NCI-H1694 (cell line): ENCODE measurements around the gene ZMYND19.
"Not testable (repeated sequence)": the region's sequence is repeated elsewhere in the genome, so short reads cannot be mapped to it uniquely, and the experiment has no call there.

Source experiments
- DNase-seq: peaks from one replicate; lab custom pipeline; 2025; lab: John Stamatoyannopoulos, UW

ZMYND19 gene

DNA sequence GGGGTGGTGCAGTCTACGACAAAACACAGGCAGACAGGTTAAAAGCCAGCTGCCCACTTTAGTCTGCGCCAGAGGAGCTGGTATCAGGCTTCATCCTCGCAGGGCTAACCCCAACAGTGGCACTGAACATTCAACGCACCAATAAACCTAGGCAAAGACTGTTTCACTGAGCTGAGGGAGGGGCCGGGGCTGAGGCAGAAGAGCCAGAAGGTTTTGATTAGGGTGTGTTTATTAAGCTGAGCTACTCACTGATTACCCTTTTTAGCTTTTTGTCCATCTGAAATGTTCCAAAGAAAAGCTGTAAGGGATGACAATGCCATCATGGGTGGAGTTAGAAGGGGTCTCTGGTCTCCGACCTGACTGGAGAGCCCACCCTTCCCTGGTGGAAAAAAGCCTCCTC lies 1.4 kb downstream of the ZMYND19 start:
- no peak for DNase-seq

DNA sequence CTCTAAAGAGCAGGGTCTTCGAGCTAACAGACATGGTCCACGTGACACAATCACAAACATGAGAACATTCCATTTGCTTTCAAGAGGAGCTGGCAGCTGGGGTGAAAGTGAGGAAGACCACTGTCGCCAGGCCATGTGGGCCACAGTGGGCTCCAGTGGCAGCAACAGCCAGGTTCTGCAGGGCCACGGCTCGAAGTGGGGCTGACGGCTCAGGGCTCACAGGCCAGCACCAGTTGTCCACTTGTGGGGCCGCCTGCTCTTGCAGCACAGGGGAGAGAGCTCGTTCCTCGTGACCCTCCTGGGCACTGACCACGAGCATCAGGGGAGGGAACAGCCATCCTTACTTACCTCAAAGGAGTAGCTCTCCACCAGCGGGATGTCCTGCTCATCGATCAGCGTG lies 2.0 kb downstream of the ZMYND19 start:
- DNase-seq: no peak

DNA sequence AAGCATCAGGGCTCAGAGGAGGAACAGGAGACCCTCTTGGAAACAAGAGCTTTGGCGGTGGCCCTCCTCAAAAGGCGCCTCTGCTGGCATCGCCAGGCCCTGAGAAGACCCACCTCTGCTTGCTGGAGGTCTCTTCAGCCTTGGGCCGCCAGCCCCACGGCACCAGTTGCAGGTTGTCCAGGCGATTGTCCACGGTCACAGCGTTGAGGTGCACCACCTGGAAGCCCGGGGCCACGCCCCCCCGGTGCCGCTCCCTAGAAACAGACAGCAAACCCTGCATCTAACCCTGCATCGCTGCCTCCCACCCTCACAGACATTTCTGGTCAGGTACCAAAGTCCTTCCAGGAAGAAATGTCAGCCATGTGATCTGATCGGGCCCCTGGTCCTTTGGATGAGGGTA lies 3.5 kb downstream of the ZMYND19 start:
- no peak for DNase-seq

DNA sequence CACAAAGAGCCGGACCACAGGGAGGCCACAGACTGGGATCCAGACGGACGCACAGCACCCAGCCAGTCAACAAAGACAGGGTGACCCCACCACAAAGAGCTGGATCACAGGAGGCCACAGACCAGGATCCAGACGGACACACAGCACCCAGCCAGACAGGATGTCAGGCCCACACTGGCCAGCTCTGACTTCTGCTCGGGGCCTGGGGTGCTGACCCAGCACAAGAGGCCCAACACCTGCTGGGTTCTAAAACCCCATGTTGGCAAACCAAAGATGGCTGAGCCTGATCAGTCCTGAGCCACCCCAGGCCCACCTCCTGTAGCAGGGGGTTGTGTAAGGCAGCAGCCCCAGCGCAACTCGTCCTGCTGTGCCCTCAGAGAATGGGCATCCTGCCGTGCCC lies 6.4 kb downstream of the ZMYND19 start:
- DNase-seq: no peak

DNA sequence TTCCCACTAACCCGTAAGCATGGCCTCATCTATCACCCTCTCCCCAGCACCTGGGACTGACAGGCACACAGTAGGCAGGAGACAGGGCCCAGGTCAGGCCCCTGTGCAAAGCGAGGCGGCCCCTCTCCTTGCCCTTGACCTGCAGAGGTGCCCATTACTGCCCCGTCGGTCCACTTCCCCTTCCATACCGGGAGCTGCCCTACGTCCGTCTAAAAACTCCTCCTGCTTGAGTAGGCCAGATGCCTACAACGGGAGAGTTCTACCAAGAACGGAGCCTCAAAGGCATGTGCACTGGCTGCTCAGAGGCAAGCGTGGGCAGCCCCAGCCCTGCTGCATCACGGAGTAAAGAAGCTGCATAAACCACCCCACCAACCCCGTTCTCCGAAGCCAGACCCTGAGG lies 7.0 kb downstream of the ZMYND19 start:
- no peak for DNase-seq

DNA sequence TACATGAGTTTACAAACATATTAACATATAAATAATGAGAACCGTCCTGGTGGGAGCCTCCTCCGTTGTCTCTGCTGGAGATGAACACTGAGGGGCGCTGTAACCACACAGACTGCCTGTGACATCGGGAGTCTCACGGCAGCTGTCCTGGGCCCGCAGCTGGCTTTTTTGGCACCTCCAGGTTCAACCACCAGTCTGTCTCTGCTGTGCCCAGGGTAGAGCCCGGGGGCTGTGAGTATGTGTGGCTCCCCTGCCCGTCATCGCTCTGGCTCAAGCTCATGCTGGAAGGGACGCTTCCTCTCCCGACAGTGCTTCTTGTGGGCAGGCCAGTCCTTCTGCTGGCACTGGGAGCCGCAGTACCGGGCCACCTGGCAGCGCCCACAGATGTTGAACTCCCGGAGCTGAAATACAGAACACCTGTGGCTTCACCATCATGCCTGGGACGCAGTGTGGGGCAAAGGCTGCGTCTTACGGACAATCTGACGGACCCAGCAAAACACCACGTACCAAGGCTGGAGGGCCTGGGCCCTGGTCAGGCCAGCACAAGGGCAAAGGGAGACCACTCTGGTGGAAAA lies 7.9 kb downstream of the ZMYND19 start:
- peak; percentile 35 for DNase-seq

DNA sequence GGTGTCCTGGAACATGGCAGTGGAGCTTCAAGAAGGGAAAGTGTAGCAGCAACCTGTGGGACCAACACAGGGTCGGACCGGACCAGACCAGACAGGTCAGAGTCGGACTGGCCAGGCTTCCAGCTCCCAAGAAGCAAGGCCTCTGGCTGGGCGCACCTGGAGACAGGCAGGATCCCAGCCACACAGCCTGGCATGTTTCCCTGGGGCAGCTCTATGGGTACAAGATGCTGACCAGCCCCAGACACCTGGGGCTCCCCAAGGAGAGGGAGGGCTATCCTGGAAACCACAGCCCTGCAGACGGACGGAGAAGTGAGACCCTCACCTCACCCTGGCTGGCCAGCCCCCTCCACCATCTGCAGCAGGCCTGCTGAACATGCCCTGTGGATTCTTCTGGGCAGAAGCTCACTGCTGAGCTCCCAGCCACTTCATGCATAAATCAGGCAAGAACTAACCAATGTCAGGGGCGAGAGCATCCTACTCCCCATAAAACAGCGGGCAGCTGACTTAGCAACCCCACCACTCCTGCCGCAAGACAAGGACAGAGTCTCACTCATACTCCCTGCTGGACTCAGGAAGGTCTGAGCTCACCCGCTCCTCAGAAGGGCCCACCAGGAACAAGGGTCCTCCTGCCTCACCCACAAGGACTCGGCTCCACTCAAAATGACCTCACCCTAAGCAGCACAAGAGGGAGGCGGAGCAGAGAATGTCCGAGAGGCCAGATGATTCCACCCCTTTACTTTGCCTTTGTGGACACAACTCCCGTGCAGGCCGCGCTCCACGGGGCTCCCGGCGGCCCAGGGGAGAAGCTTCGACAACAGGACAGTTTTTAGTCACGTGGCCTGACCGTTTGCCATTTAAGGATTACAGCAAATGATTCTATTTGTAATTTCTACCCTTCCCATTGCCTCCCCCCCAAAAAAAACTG lies 8.7 kb downstream of the ZMYND19 start:
- no peak for DNase-seq

DNA sequence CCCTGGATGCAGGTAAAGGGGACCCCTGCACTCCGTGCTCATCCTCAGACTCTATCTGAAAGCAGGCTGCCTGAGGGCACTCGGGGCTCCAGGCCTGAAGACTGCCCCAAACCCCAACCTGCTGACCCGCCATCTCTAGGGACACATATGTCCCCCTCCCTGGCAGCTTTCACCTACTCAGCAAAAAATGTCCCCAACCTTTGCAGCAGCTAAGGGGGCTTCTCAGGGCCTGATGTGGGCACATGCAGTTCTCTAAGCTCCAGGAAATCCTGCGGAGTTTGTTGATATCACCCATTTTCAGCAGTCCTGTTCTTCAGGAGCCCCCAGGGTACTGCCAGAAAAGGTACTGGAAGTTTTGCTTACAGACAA lies 9.4 kb downstream of the ZMYND19 start:
- DNase-seq: no peak

DNA sequence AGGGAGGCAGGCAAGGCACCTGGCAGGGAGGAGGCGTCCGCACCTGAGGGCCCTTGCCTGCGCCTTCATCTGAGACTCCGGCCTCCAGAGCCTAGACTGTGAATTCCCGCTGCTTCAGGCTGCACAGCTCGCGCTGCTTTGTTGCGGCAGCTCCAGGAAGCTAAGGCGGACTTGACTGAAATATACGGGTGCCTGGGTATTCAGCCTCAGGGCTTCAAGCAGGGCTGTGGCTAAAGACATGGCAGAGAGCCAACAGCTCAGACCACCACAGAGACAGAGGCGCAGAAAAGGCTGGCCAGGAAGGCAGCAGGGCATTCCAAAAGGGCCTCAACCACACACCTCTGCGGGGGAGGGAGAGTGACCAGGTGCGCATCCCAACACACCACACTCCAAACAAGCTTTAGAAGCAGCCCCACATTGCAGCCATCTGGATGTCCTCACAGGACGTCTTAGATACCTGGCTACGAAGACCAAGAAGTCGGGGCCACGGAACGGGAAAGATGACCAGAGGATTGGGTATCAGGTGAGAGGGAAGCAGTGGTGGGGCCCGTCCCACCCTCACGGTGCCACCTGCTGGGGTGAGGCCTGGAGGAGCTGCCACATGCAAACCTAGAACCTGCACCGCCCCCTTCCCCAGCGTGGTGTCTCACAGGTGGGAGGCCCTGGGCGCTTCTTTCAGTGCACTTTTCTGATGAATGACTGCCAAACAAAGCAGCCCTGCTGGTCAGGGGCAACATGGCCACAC lies 9.9 kb downstream of the ZMYND19 start:
- no peak for DNase-seq

DNA sequence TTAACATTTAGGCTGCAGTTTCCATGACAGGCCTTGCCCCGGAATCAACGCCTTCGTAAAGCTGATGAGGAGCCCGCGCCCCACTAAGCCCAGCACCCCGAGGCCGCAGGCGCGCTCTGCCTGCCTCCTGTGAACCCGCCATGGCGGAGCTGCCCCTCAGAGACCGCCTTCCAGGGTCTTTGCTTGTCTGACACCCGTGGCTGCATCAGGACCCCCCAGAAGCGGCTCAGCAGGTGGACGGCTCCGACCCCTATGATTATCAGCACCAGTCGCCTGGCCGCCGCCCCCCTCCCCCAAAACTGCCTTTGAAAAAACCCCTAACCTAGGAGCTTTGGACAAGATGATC lies 11.1 kb downstream of the ZMYND19 start:
- DNase-seq: no peak

DNA sequence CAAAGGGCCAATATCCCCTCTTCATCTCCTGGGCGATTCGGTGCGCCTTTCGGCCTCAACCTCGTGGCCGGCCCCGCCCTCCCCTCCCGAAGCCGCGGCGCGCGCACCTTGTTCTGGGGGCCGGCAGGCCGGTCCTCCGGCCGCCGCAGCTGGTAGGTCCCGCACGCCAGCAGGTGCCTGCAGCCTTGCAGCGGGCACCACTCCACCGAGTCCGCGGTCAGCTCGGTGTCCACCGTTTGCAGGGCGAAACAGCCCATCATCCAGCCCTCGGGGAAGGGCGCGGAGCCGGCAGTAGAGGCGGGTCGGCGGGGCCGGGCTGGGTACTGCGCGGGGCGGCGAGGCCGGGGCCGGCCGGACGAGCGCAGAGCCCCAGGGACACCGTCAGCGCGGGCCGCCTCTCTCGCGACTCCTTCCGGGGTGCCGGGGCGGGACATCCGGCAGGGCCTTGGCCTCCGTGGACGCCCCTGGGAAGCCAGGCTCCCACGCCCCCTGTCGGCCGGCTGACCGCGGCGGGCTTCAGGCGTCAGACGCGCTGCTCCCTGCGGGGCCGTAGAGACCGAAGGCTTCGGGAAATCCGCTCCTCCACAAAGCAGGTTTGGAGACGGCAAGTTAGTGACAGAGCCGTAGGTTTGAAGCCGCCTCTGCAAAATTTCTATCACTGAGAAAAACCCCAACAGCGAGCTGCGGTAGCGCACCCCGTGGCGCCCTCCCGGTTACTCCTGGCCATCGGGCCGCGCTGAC lies 11.6 kb downstream of the ZMYND19 start, which contains the start of gene DPH7:
Gene DPH7 (minus strand): TSS at position 408 of the 741 bp plus-strand sequence. CDS start 148 bp downstream, at position 260.
- DNase-seq: peak; percentile 79

DNA sequence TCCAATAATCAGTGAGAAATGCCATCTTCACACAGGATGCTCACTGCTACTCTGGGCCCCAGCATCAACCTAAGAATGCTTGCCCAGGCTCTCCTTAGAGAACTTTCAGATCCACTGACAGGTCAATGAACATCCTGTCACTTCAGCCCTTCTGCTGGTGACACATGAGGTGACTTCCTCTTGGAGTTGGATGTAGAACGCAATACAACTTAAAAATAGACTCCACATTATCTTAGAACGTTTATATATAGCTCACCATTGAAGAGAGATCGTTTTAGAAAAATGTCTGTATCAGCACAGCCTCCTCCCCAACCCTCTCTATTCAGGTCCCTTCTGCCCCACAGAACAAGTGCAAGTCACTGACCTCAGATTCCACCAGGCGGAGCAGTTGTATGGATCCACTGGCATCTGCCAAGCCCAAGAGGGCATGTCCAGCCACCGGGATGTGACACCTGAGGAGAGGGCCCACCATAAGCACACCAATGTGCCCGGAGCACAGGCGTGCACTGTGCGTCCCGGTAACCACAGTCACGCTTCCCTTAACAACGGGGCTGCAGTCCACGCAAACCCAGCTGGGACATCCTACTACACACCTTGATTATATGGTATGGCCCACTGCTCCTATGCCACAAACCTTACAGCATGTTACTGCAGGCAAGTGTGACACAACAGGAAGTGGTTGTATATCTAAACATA lies 14.4 kb downstream of the ZMYND19 start:
- no peak for DNase-seq

DNA sequence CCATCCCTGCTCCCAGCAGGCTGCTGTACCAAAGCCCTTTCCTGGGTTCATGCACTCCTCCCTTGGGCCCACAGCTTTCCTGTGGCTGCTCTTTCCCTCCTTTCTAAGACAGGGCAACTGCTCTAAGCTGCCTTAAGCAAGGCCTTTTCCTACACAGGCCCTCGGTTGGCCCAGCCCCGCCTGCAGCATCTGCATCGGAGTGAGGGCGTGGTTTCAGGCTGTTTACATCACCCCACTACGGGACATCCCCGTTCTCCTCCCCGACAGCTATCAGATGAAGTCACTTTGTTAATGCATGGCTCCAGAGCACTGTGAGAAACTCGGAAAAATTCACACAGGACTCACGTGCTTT lies 15.0 kb downstream of the ZMYND19 start:
- DNase-seq: no peak

DNA sequence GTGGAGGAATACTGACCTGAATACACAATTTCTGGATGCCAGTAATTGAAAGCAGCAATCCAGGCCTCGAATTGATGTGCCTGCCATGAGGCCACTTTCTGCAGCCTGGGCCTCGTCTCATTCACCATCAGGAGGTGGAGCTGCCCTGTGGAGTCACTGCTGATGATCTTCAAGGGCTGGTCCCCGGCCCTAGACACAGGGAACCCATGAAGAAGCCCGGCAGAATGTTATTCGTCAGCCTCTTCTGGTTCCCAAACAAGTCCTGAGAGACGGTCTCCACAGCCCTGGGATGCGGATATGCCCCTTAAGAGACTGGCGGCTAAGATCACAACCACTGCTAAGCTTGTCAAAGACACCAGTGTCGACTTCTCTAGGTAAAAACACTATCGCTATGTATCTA lies 16.1 kb downstream of the ZMYND19 start:
- no peak for DNase-seq

DNA sequence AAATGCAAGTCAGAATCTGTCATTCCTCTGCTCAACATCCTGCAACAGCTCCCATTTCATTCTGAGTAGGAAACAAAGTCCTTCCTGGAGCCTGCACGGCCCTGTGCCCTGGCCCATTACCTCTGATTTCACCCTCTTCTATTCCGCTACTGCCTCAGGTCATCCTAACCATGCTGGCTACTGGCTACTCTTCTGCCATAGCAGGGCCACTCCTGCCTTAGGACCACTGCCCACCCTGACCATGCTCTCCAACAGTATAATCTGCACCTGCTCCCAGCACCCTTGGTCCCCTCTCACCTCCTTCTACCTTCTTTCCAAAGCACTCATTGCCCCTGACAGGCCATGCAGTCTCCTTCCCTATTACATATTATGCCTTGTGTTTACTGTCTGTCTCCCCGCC lies 19.7 kb downstream of the ZMYND19 start:
- DNase-seq: no peak

DNA sequence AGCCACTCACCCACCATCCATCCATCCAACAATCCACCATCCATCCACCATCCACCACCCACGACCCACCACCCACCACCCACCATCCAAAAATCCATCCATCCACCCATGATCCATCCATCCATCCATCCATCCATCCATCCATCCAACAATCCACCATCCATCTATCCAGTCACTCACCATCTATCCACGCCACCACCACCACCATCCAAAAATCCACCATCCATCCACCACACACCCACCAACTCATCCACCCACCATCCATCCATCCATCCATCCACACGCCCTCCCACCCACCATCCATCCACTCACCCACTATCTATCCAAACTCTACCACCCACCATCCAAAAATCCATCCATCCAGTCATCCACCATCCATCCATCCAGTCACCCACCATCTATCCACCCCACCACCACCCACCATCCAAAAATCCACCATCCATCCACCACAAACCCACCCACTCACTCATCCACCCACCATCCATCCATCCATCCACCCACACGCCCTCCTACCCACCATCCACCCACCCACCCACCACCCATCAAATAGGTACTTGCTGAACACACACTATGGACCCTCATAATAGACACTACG lies 20.6 kb downstream of the ZMYND19 start:
- no peak for DNase-seq

DNA sequence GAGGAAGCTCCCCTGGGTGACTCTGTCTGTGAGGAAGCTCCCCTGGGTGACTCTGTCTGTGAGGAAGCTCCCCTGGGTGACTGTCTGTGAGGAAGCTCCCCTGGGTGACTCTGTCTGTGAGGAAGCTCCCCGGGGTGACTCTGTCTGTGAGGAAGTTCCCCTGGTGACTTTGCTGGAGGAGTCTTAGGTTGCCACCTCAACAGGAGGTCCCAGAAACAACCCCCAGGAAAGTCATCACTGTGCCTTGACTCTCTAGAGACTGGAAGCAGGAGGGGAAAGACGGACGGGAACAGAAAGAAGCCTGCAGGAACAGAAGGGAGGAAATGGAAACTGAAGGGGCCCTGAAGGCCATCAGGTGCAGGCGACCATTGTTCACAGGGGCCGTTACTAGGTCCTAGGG lies 21.9 kb downstream of the ZMYND19 start:
- not testable (repeated sequence) for DNase-seq

DNA sequence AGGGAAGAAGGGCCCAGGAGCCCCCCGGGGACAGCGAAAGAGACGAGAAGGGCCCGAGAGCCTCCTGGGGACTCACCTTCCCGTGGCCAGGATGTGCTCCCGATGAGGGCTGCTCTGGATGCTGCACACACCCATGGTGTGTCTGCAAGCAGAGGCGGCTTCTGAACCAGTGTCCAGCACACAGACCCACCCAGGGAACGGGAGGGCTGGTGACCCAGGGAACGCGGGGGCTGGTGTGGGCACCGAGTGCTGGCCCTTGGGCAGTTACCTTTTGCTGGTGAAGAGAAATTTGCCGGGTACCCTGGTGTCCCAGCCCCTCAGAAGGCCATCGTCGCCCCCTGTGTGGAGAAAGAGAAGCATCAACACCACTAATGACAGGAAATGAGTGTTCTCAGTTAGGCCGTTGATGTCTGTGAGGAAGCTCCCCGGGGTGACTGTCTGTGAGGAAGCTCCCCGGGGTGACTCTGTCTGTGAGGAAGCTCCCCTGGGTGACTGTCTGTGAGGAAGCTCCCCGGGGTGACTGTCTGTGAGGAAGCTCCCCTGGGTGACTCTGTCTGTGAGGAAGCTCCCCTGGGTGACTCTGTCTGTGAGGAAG lies 25.4 kb downstream of the ZMYND19 start:
- DNase-seq: no peak

DNA sequence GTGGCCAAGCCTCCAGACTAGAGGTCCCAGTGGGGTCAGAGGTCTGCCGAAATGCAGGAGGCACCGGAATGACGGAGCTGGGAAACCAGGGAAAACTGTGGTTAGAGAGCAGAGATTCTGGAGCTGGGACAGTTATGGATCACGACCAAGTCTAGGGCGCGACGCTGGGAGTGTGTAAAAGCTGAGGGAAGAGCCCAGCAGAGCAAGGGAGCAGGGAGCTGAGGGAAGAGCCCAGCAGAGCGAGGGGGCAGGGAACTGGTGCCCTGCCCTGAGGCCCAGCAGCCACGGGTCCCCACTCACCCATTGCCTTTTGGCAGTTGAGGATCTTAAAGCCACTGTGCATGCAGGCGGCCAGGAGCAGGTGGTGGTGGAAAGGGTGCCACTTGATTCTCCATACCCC lies 26.2 kb downstream of the ZMYND19 start:
- no peak for DNase-seq

DNA sequence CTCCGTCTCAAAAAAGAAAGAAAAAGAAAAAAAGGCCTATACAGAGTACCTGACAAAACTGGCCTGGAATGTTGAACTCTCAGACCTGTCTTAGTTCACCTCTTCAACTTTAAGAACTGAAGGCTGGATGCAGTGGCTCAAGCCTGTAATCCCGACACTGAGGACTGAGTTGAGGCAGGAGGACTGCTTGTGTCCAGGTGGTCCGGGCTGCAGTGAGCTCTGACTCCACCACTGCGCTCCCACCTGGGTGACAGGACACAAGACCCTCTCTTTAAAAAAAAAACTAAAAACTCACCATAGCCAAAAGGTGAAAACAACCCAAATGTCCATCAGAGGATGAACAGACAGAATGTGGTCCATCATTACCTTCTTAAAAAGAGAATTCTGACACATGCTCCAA lies 32.2 kb downstream of the ZMYND19 start:
- no peak for DNase-seq
